HUES48 (cell line): ENCODE data around the gene MTMR3.
A peak's percentile ranks its signal among the peaks of the same experiment; 100 is the strongest.

ENCODE experiments used
- H3K27ac ChIP-seq: one replicate; pipeline ENCODE4 v1.7.0; 2013; ENCODE audit warnings: low read depth, low read length, inconsistent platforms
- H3K27me3 ChIP-seq: 2 replicates; pipeline ENCODE4 v1.6.1; 2013; ENCODE audit warnings: mild to moderate bottlenecking, low read length; ENCODE audit not compliant: control insufficient read depth, insufficient read depth
- H3K36me3 ChIP-seq: 2 replicates; pipeline ENCODE4 v1.6.1; 2013; ENCODE audit warnings: low read length; ENCODE audit not compliant: control insufficient read depth, insufficient read depth
- H3K4me1 ChIP-seq: 2 replicates; pipeline ENCODE4 v1.6.1; 2013; ENCODE audit warnings: mild to moderate bottlenecking, low read length; ENCODE audit not compliant: control insufficient read depth, insufficient read depth
- H3K4me3 ChIP-seq: 2 replicates; pipeline ENCODE4 v1.5.1; 2013; ENCODE audit warnings: mild to moderate bottlenecking, low read depth, low read length
- H3K9ac ChIP-seq: 2 replicates; pipeline ENCODE4 v1.6.1; 2013; ENCODE audit warnings: mild to moderate bottlenecking, low read depth, low read length, moderate library complexity
- H3K9me3 ChIP-seq: 2 replicates; pipeline ENCODE4 v1.6.1; 2013; ENCODE audit warnings: low read length; ENCODE audit not compliant: control insufficient read depth, insufficient read depth

Gene MTMR3

GRCh38 chr22:29985912-29986311 is 102.9 kb downstream of the MTMR3 start:
- Histone ChIP-seq H3K9ac (no peak overlapping the region), H3K4me3 (no peak overlapping the region), H3K36me3 (0 out of 2 replicates have a peak, but pooled peaks cover 4% of the 10 kb centered on the region), H3K27me3 (no peaks in the 10 kb centered on the region), H3K27ac (no peak overlapping the region), H3K4me1 (peaks cover 8% of the 10 kb centered on the region; the same call in 1 of the 2 replicates), H3K9me3 (no peaks in the 10 kb centered on the region)

GRCh38 chr22:29987137-29987536 is 104.2 kb downstream of the MTMR3 start:
- H3K9me3 ChIP-seq = no peaks in the 10 kb centered on the region
- no peak overlapping the region for H3K27ac ChIP-seq
- H3K27me3 ChIP-seq = no peaks in the 10 kb centered on the region
- no peak overlapping the region for H3K4me3 ChIP-seq
- peaks cover 5% of the 10 kb centered on the region for H3K36me3 ChIP-seq
- H3K4me1 ChIP-seq = peaks cover 8% of the 10 kb centered on the region; the same call in 1 of the 2 replicates
- H3K9ac ChIP-seq = no peak overlapping the region

- H3K4me1 ChIP-seq = peaks cover 24% of the 10 kb centered on the region
- H3K9ac ChIP-seq = no peak overlapping the region
- H3K4me3 ChIP-seq = no peak overlapping the region
- no peak overlapping the region for H3K27ac ChIP-seq
- peaks cover 14% of the 10 kb centered on the region for H3K36me3 ChIP-seq
- H3K9me3 ChIP-seq = no peaks in the 10 kb centered on the region
- H3K27me3 ChIP-seq = no peaks in the 10 kb centered on the region
Measured at GRCh38 chr22:29988719-29989118, 105.7 kb downstream of the MTMR3 start.

- Histone ChIP-seq H3K27me3 (no peaks in the 10 kb centered on the region), H3K9ac (no peak overlapping the region), H3K4me3 (no peak overlapping the region), H3K27ac (no peak overlapping the region), H3K36me3 (peaks cover 14% of the 10 kb centered on the region), H3K9me3 (no peaks in the 10 kb centered on the region), H3K4me1 (peaks cover 30% of the 10 kb centered on the region)
Measured at GRCh38 chr22:29989446-29989845, 106.5 kb downstream of the MTMR3 start.

GRCh38 chr22:29992341-29993275 is 109.6 kb downstream of the MTMR3 start:
- peaks cover 26% of the 10 kb centered on the region for H3K4me1 ChIP-seq
- H3K36me3 ChIP-seq = peaks cover 14% of the 10 kb centered on the region
- H3K9ac ChIP-seq = 0 out of 2 replicates have a peak overlapping the region, but pooled peaks have one; percentile 3
- peak overlapping the region; percentile 70 for H3K27ac ChIP-seq
- no peak overlapping the region for H3K4me3 ChIP-seq
- H3K9me3 ChIP-seq = no peaks in the 10 kb centered on the region
- H3K27me3 ChIP-seq = no peaks in the 10 kb centered on the region

GRCh38 chr22:29994027-29994715 is 111.2 kb downstream of the MTMR3 start:
- no peak overlapping the region for H3K4me3 ChIP-seq
- H3K9me3 ChIP-seq = no peaks in the 10 kb centered on the region
- peak overlapping the region; percentile 8; the same call in 1 of the 2 replicates for H3K9ac ChIP-seq
- peak overlapping the region; percentile 46 for H3K27ac ChIP-seq
- no peaks in the 10 kb centered on the region for H3K27me3 ChIP-seq
- H3K36me3 ChIP-seq = peaks cover 20% of the 10 kb centered on the region
- peaks cover 26% of the 10 kb centered on the region for H3K4me1 ChIP-seq

- no peak overlapping the region for H3K4me3 ChIP-seq
- peaks cover 24% of the 10 kb centered on the region for H3K36me3 ChIP-seq
- H3K27me3 ChIP-seq = no peaks in the 10 kb centered on the region
- H3K4me1 ChIP-seq = peaks cover 26% of the 10 kb centered on the region
- H3K27ac ChIP-seq = peak overlapping the region; percentile 7
- no peaks in the 10 kb centered on the region for H3K9me3 ChIP-seq
- H3K9ac ChIP-seq = 0 out of 2 replicates have a peak overlapping the region, but pooled peaks have one; percentile 27
Measured at GRCh38 chr22:29994943-29995342, 112.0 kb downstream of the MTMR3 start.

- Histone ChIP-seq H3K9ac (no peak overlapping the region), H3K27ac (no peak overlapping the region), H3K4me3 (no peak overlapping the region), H3K9me3 (no peaks in the 10 kb centered on the region), H3K36me3 (peaks cover 19% of the 10 kb centered on the region), H3K4me1 (peaks cover 26% of the 10 kb centered on the region), H3K27me3 (no peaks in the 10 kb centered on the region)
Measured at GRCh38 chr22:29997107-29997506, 114.1 kb downstream of the MTMR3 start.

GRCh38 chr22:29997516-29997915 is 114.5 kb downstream of the MTMR3 start:
- Histone ChIP-seq H3K27me3 (no peaks in the 10 kb centered on the region), H3K4me3 (no peak overlapping the region), H3K9ac (no peak overlapping the region), H3K9me3 (no peaks in the 10 kb centered on the region), H3K4me1 (peaks cover 23% of the 10 kb centered on the region), H3K36me3 (peaks cover 17% of the 10 kb centered on the region), H3K27ac (no peak overlapping the region)

GRCh38 chr22:29998627-29999384 is 115.8 kb downstream of the MTMR3 start:
- no peak overlapping the region for H3K27ac ChIP-seq
- peaks cover 10% of the 10 kb centered on the region for H3K4me1 ChIP-seq
- H3K9me3 ChIP-seq = no peaks in the 10 kb centered on the region
- no peak overlapping the region for H3K9ac ChIP-seq
- H3K4me3 ChIP-seq = no peak overlapping the region
- H3K36me3 ChIP-seq = peaks cover 13% of the 10 kb centered on the region
- no peaks in the 10 kb centered on the region for H3K27me3 ChIP-seq
